Esophagus squamous epithelium (tissue), 5 donors: ENCODE results near the gene LRRC10B. TPM values are rescaled to one million over a fixed set of nuclear protein-coding genes. Genes with fewer than 3 reads are reported as not detected.

Experiments used
- DNase-seq: peaks from one replicate; lab custom pipeline; 2025; lab: John Stamatoyannopoulos, UW
- H3K27ac ChIP-seq, 4 donors: fragments of 200-600 bp; sonication (generic); one replicate each; pipeline ENCODE4 v1.5.1; 2016 to 2019; ENCODE audit warnings: mild to moderate bottlenecking in 1 of 4
- H3K27me3 ChIP-seq, 4 donors: fragments of 200-600 bp; sonication (generic); 1 replicate in 3 of 4; 2 replicates in 1 of 4; pipeline versions ENCODE4 v1.5.1 to v1.6.0; 2017 to 2021; ENCODE audit warnings: antibody characterized with exemption in 1 of 4
- H3K36me3 ChIP-seq, 3 donors: fragments of 200-600 bp; sonication (generic); one replicate each; pipeline ENCODE4 v1.5.1; 2016 to 2019
- H3K4me1 ChIP-seq, 3 donors: fragments of 200-600 bp; sonication (generic); one replicate each; pipeline ENCODE4 v1.5.1; 2017 to 2019
- H3K4me3 ChIP-seq, 4 donors: fragments of 200-600 bp; sonication (generic); 1 replicate in 3 of 4; 2 replicates in 1 of 4; pipeline ENCODE4 v1.5.1; 2016 to 2019; ENCODE audit warnings: mild to moderate bottlenecking in 2 of 4, moderate library complexity in 1 of 4
- H3K9me3 ChIP-seq, 3 donors: fragments of 200-600 bp; sonication (generic); one replicate each; pipeline ENCODE4 v1.5.1; 2016 to 2019
- POLR2A ChIP-seq, 4 donors: fragments of 450-650 bp; IDR thresholded peaks; one replicate each; pipeline ENCODE4 v1.6.1; 2017; ENCODE audit warnings: antibody characterized with exemption in 4 of 4, mild to moderate bottlenecking in 4 of 4, moderate library complexity in 3 of 4
- WGBS, 2 donors: methylation state at CpG; one replicate each; pipeline ENCODE4 v1.1.5; 2018; 5-methylcytosine and 5-hydroxymethylcytosine counted together
- intact Hi-C: fragments of 100-400 bp; cut with DNase I; formaldehyde crosslinking; loops from one replicate; pipeline ENCODE4 v1.15.0; 2022
- total RNA-seq, 4 donors: library from RNA; depleted of rRNA; stranded (reverse); fragments of >200 nt; gene quantifications; one replicate each; pipeline ENCODE4 v1.1.0, GENCODE V29; 2016
- TF ChIP-seq, protein P1 (sequence below), 6 experiments: fragments of 450-650 bp in 4 of 6; fragments of 200-600 bp in 2 of 6; sonication (generic) in 2 of 6; IDR thresholded peaks; one replicate each; pipeline ENCODE4 v1.5.1; 2016 to 2019; ENCODE audit warnings: antibody characterized with exemption in 6 of 6, mild to moderate bottlenecking in 4 of 6, moderate library complexity in 4 of 6
- donor health status: DM: yes; HTN: yes; CAD: no.

The LRRC10B gene
- total RNA-seq, 4 donors from 2014 or later: 0.76 to 1.3 TPM; not detected in 2

- intact Hi-C loops: no loop called here
- TF ChIP-seq, protein P1, sequence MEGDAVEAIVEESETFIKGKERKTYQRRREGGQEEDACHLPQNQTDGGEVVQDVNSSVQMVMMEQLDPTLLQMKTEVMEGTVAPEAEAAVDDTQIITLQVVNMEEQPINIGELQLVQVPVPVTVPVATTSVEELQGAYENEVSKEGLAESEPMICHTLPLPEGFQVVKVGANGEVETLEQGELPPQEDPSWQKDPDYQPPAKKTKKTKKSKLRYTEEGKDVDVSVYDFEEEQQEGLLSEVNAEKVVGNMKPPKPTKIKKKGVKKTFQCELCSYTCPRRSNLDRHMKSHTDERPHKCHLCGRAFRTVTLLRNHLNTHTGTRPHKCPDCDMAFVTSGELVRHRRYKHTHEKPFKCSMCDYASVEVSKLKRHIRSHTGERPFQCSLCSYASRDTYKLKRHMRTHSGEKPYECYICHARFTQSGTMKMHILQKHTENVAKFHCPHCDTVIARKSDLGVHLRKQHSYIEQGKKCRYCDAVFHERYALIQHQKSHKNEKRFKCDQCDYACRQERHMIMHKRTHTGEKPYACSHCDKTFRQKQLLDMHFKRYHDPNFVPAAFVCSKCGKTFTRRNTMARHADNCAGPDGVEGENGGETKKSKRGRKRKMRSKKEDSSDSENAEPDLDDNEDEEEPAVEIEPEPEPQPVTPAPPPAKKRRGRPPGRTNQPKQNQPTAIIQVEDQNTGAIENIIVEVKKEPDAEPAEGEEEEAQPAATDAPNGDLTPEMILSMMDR (IDR thresholded peaks at IDR 0.05): no peak
- no peak for TF ChIP-seq POLR2A (IDR thresholded peaks at IDR 0.05)
- DNase-seq: no peak
Observed at GRCh38 chr11:61524446-61524845, 15.9 kb downstream of the LRRC10B start.

GRCh38 chr11:61524963-61525587, 16.5 kb downstream of the LRRC10B start:
- DNase-seq: no peak
- peaks cover 0 to 57% (median 0%) of the 10 kb centered on the region in 4 donors for H3K27me3 ChIP-seq
- H3K4me3 ChIP-seq: no peak overlapping the region
- no peaks in the 10 kb centered on the region for H3K36me3 ChIP-seq
- no peaks in the 10 kb centered on the region for H3K4me1 ChIP-seq
- H3K27ac ChIP-seq: no peak overlapping the region
- 88 to 91% methylated on average over 18 to 19 of the region's 19 CpGs for WGBS, 2 donors
- intact Hi-C loops: no loop called here
- no peaks in the 10 kb centered on the region for H3K9me3 ChIP-seq
- TF ChIP-seq, protein P1 (IDR thresholded peaks at IDR 0.05): no peak
- TF ChIP-seq POLR2A (IDR thresholded peaks at IDR 0.05): no peak

More at GRCh38 chr11:61524446-61524845, 15.9 kb downstream of the LRRC10B start:
- Histone ChIP-seq H3K9me3 (no peaks in the 10 kb centered on the region), H3K4me3 (no peak overlapping the region), H3K27me3 (peaks cover 0 to 51% (median 0%) of the 10 kb centered on the region in 4 donors), H3K27ac (no peak overlapping the region), H3K36me3 (no peaks in the 10 kb centered on the region), H3K4me1 (no peaks in the 10 kb centered on the region)
- 73 to 87% methylated on average over 7 to 10 of the region's 12 CpGs for WGBS, 2 donors

- TF ChIP-seq, protein P1 (IDR thresholded peaks at IDR 0.05): no peak
- TF ChIP-seq POLR2A (IDR thresholded peaks at IDR 0.05): no peak
- intact Hi-C loops: no loop called here
- no peaks in the 10 kb centered on the region for H3K9me3 ChIP-seq
- DNase-seq: no peak
- H3K36me3 ChIP-seq: no peaks in the 10 kb centered on the region
- no peaks in the 10 kb centered on the region for H3K4me1 ChIP-seq
- WGBS, 2 donors: 80 to 83% methylated on average over 1 of the region's 1 CpG
- H3K4me3 ChIP-seq: no peak overlapping the region
- H3K27me3 ChIP-seq: peaks cover 0 to 69% (median 0%) of the 10 kb centered on the region in 4 donors
- no peak overlapping the region for H3K27ac ChIP-seq
Observed at GRCh38 chr11:61526229-61526628, 17.7 kb downstream of the LRRC10B start.

- intact Hi-C loops: no loop called here
- 67 to 75% methylated on average over 14 to 20 of the region's 20 CpGs for WGBS, 2 donors
Observed at GRCh38 chr11:61526956-61527731, 18.6 kb downstream of the LRRC10B start.

More at GRCh38 chr11:61526956-61527731, 18.6 kb downstream of the LRRC10B start:
- no peak overlapping the region for H3K27ac ChIP-seq
- TF ChIP-seq POLR2A (IDR thresholded peaks at IDR 0.05): no peak
- TF ChIP-seq, protein P1 (IDR thresholded peaks at IDR 0.05): no peak
- no peaks in the 10 kb centered on the region for H3K9me3 ChIP-seq
- H3K36me3 ChIP-seq: no peaks in the 10 kb centered on the region
- H3K27me3 ChIP-seq: peaks cover 0 to 71% (median 0%) of the 10 kb centered on the region in 4 donors
- H3K4me1 ChIP-seq: no peaks in the 10 kb centered on the region
- H3K4me3 ChIP-seq: no peak overlapping the region
- no peak for DNase-seq
